B cell (primary cell): Measurements from ENCODE around the gene PRIMPOL.

Experiments used
- CTCF ChIP-seq: fragments of 200-600 bp; IDR thresholded peaks from one replicate; pipeline ENCODE4 v1.8.0; 2022; ENCODE audit warnings: antibody characterized with exemption, mild to moderate bottlenecking
- EZH2 ChIP-seq: IDR thresholded peaks from 2 replicates; pipeline ENCODE4 v1.6.1; 2012; ENCODE audit warnings: borderline replicate concordance, low read depth, mild to moderate bottlenecking, moderate library complexity, low read length; ENCODE audit not compliant: insufficient read depth, poor library complexity, severe bottlenecking

GRCh38 chr4:184636144-184636543 lies 13.4 kb upstream of the PRIMPOL start:
- TF ChIP-seq CTCF (no peak), EZH2 (no peak)
